GM10248 (cell line): Measurements from ENCODE around the gene OR5K4.

Experiments used
- CTCF ChIA-PET: fragments of 300-600 bp; sonication (Branson Sonifier 250); formaldehyde crosslinking; extraction: SDS; loops from one replicate; lab custom pipeline; 2021; ENCODE audit warnings: antibody characterized with exemption; lab: Yijun Ruan, JAX
- POLR2A ChIA-PET: fragments of 350-650 bp; sonication (Branson Sonifier 250); formaldehyde crosslinking; extraction: SDS; loops from one replicate; lab custom pipeline; 2020; ENCODE audit warnings: antibody characterized with exemption; lab: Yijun Ruan, JAX
- DNase-seq: peaks from one replicate; pipeline ENCODE4 v3.0.0; 2012; ENCODE audit errors: extremely low spot score
- CTCF ChIP-seq: IDR thresholded peaks from 2 replicates; pipeline ENCODE4 v1.5.1; 2012; ENCODE audit warnings: mild to moderate bottlenecking, low read depth; ENCODE audit errors: extremely low read depth, missing control alignments, control extremely low read depth

Gene OR5K4

DNA sequence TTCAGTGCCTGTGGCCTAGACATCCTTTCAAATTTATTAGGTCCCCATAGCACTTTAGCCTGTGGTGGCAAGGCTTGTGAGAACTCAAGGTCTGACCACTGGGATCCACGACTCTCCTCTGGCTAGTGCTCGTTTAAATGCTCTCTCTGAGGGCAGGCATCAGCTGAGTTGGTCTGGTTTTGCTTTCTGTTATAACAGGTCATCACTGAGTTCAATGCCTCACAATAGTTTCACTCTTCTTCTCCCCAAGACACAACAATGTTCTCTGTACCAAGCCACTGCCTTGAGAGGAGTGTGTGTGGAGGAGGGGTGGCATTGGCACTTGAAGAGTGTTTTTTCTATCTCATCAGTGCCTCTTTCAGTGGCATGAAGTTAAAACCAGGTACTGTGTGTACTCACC lies 7.6 kb downstream of the OR5K4 start:
- ChIA-PET CTCF (no interaction called here), POLR2A (no interaction called here)
- DNase-seq = no peak
- no peak for TF ChIP-seq CTCF

DNA sequence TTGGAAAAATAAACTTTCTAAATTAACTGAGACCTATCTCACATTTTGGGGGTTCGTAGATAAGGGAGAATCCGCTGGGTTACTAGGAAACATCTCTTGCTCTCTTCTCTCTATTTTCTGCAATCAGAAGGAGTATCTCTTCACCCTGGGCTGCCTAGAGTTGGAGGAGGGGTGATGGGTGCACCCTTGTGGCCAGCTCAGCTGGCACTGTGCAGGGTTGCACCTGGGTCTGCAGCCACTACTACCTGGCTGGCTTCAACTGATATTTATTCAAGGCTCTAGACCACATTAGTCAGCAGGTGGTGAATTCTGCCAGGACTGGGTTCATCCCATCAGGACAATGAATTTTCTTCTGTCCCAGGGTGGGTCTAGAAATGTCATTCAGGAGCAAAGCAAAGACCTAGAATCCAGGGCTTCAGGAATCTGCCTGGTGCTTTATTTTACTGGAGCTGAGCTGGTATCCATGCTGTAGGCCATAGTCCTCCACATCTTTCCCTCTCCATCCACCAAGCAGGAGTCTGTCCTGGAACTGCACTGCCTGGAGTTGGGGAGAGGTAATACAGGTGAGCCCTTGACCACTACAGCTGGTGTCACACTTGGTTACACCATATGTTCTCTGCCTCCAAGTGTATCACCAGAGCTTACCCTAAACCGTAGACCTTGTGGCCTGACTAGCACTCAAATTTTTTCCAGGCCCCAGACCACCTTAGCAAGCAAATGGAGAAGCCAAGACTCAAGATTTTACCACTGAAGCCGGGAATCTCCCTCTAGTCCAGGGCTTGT lies 14.0 kb downstream of the OR5K4 start:
- ChIA-PET CTCF (interaction anchor here (0.7 to 1.4 kb wide), 3 partner anchors 21 to 27 kb away, joined by 3 to 5 read pairs (median 3); no protein-coding TSS in a partner anchor), POLR2A (no interaction called here)
- no peak for TF ChIP-seq CTCF
- DNase-seq = no peak

DNA sequence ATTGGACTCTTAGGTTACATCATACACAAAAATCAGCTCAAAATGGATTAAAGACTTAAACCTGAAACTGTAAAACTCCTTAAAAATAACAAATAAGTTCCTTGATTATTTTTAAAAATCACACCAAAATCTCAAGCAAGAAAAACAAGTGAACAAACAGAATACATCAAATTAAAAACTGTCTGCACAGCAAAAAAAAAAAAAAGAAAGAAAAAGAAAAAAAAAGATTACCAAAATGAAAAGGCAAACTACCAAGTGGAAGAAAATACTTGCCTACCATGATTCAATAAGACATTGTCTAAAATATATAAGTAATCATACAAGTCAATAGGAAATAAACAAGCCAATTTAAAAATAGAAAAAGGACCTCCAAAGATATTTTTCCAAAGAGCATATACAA lies 17.5 kb downstream of the OR5K4 start:
- ChIA-PET CTCF (no interaction called here), POLR2A (no interaction called here)
- DNase-seq = no peak
- no peak for TF ChIP-seq CTCF

GRCh38 chr3:98371853-98372252 lies 18.2 kb downstream of the OR5K4 start:
- TF ChIP-seq CTCF = no peak
- ChIA-PET POLR2A (no interaction called here), CTCF (no interaction called here)
- no peak for DNase-seq

GRCh38 chr3:98372445-98372844 lies 18.8 kb downstream of the OR5K4 start:
- CTCF ChIA-PET = no interaction called here
- POLR2A ChIA-PET = no interaction called here
- no peak for TF ChIP-seq CTCF
- no peak for DNase-seq

- no peak for TF ChIP-seq CTCF
- ChIA-PET POLR2A (no interaction called here), CTCF (interaction anchor here (1.1 to 1.2 kb wide), 2 partner anchors 11 to 46 kb away, joined by 3 read pairs; no protein-coding TSS in a partner anchor)
- DNase-seq = no peak
Measured at GRCh38 chr3:98376631-98377030, 23.0 kb downstream of the OR5K4 start.
